Small intestine (tissue), 7 donors: ENCODE measurements around the gene TSHZ2. TPM values are rescaled to one million over a fixed set of nuclear protein-coding genes. Genes with fewer than 3 reads are reported as not detected.

Experiments used
- DNase-seq, 2 donors: peaks; one replicate each; pipeline versions ENCODE4 v3.0.0 to v3.0.0-alpha.2; 2013
- FAIRE-seq: peaks from 2 replicates; lab custom pipeline; 2012; peaks lifted over from hg19 to GRCh38; lab: Jason Lieb, UNC
- H3K27ac ChIP-seq, 3 donors: one replicate each; pipeline ENCODE4 v1.5.1; 2013; ENCODE audit warnings: low read length in 2 of 3, mild to moderate bottlenecking in 2 of 3, control low read depth in 1 of 3, inconsistent platforms in 1 of 3, low read depth in 1 of 3, moderate library complexity in 1 of 3
- H3K27me3 ChIP-seq, 3 donors: one replicate each; pipeline ENCODE4 v1.6.1; 2013; ENCODE audit warnings: low read length in 3 of 3, inconsistent platforms in 1 of 3; ENCODE audit not compliant: control insufficient read depth in 3 of 3, insufficient read depth in 3 of 3
- H3K36me3 ChIP-seq, 3 donors: one replicate each; pipeline ENCODE4 v1.6.1; 2013; ENCODE audit warnings: low read length in 3 of 3, inconsistent platforms in 1 of 3, low read depth in 1 of 3, mild to moderate bottlenecking in 1 of 3, moderate library complexity in 1 of 3; ENCODE audit not compliant: control insufficient read depth in 3 of 3, insufficient read depth in 2 of 3
- H3K4me1 ChIP-seq, 3 donors: one replicate each; pipeline ENCODE4 v1.6.1; 2013; ENCODE audit warnings: low read length in 2 of 3, inconsistent platforms in 1 of 3, low read depth in 1 of 3, mild to moderate bottlenecking in 1 of 3, moderate library complexity in 1 of 3; ENCODE audit not compliant: control insufficient read depth in 3 of 3, insufficient read depth in 2 of 3
- H3K4me3 ChIP-seq, 3 donors: one replicate each; pipeline ENCODE4 v1.5.1; 2013; ENCODE audit warnings: low read length in 3 of 3, control low read depth in 1 of 3, inconsistent platforms in 1 of 3, low read depth in 1 of 3, mild to moderate bottlenecking in 1 of 3, moderate library complexity in 1 of 3
- H3K9me3 ChIP-seq, 2 donors: one replicate each; pipeline ENCODE4 v1.6.1; 2013; ENCODE audit warnings: low read depth in 1 of 2, low read length in 1 of 2; ENCODE audit not compliant: control insufficient read depth in 2 of 2, insufficient read depth in 1 of 2
- WGBS, 3 donors: extraction: QIAGEN DNeasy Blood & Tissue Kit; methylation state at CpG; one replicate each; pipeline ENCODE4 v1.1.7; 2013; 5-methylcytosine and 5-hydroxymethylcytosine counted together
- polyA plus RNA-seq, 4 donors: library from polyadenylated mRNA; stranded (reverse) in 3 of 4; unstranded in 1 of 4; fragments of 200-250 nt in 3 of 4; fragments of 120-200 nt in 1 of 4; gene quantifications; one replicate each; pipeline versions ENCODE4 v1.2.1 to v1.2.3, GENCODE V29; 2013
- donor health status: healthy with polysubstance abuse.
- donor health status: control.
- donor health status: control.
- donor health status: Bipolar disorder and iron deficiency.
- donor health status: healthy.

Gene TSHZ2
- polyA plus RNA-seq, 4 donors: 0.67 to 4.4 (median 2.1) TPM

GRCh38 chr20:53116733-53117132 lies 144.6 kb downstream of the TSHZ2 start:
- H3K27ac ChIP-seq: no peak overlapping the region
- DNase-seq: no peak
- no peaks in the 10 kb centered on the region for H3K27me3 ChIP-seq
- no peak for FAIRE-seq
- no peaks in the 10 kb centered on the region for H3K36me3 ChIP-seq
- no peak overlapping the region for H3K4me3 ChIP-seq
- no peaks in the 10 kb centered on the region for H3K9me3 ChIP-seq
- 77 to 87% (median 80%) methylated on average over 3 of the region's 3 CpGs for WGBS, 3 donors
- no peaks in the 10 kb centered on the region for H3K4me1 ChIP-seq

GRCh38 chr20:53122853-53123252 lies 150.7 kb downstream of the TSHZ2 start:
- Histone ChIP-seq H3K9me3 (no peaks in the 10 kb centered on the region), H3K36me3 (no peaks in the 10 kb centered on the region), H3K27me3 (no peaks in the 10 kb centered on the region), H3K27ac (no peak overlapping the region), H3K4me3 (no peak overlapping the region), H3K4me1 (no peaks in the 10 kb centered on the region)
- DNase-seq: no peak
- WGBS, 3 donors: 71 to 91% (median 85%) methylated on average over 4 of the region's 4 CpGs
- no peak for FAIRE-seq

GRCh38 chr20:53124075-53124551 lies 152.0 kb downstream of the TSHZ2 start:
- FAIRE-seq: no peak
- H3K27me3 ChIP-seq: no peaks in the 10 kb centered on the region
- DNase-seq: no peak
- no peaks in the 10 kb centered on the region for H3K4me1 ChIP-seq
- H3K36me3 ChIP-seq: no peaks in the 10 kb centered on the region
- WGBS, 3 donors: 71 to 87% (median 81%) methylated on average over 3 of the region's 3 CpGs
- no peaks in the 10 kb centered on the region for H3K9me3 ChIP-seq
- H3K4me3 ChIP-seq: no peak overlapping the region
- H3K27ac ChIP-seq: no peak overlapping the region

- DNase-seq: no peak
- 78 to 82% (median 81%) methylated on average over 3 of the region's 3 CpGs for WGBS, 3 donors
- Histone ChIP-seq H3K4me3 (no peak overlapping the region), H3K4me1 (no peaks in the 10 kb centered on the region), H3K27ac (no peak overlapping the region), H3K9me3 (no peaks in the 10 kb centered on the region), H3K36me3 (no peaks in the 10 kb centered on the region), H3K27me3 (no peaks in the 10 kb centered on the region)
- no peak for FAIRE-seq
These were observed 152.6 kb downstream of the TSHZ2 start for GRCh38 chr20:53124803-53125202.

GRCh38 chr20:53126185-53126584 lies 154.0 kb downstream of the TSHZ2 start:
- H3K4me1 ChIP-seq: no peaks in the 10 kb centered on the region
- H3K27ac ChIP-seq: no peak overlapping the region
- H3K9me3 ChIP-seq: no peaks in the 10 kb centered on the region
- DNase-seq (no peak), FAIRE-seq (no peak)
- H3K4me3 ChIP-seq: no peak overlapping the region
- no peaks in the 10 kb centered on the region for H3K36me3 ChIP-seq
- H3K27me3 ChIP-seq: no peaks in the 10 kb centered on the region
- 72 to 86% (median 82%) methylated on average over 7 of the region's 7 CpGs for WGBS, 3 donors

- no peaks in the 10 kb centered on the region for H3K36me3 ChIP-seq
- no peaks in the 10 kb centered on the region for H3K4me1 ChIP-seq
- no peak for DNase-seq
- FAIRE-seq: no peak
- H3K27me3 ChIP-seq: no peaks in the 10 kb centered on the region
- H3K9me3 ChIP-seq: no peaks in the 10 kb centered on the region
- H3K4me3 ChIP-seq: no peak overlapping the region
- WGBS, 3 donors: 86 to 89% (median 86%) methylated on average over 2 of the region's 2 CpGs
- H3K27ac ChIP-seq: no peak overlapping the region
These were observed 154.9 kb downstream of the TSHZ2 start for GRCh38 chr20:53127027-53127426.

- Histone ChIP-seq H3K4me3 (no peak overlapping the region), H3K36me3 (no peaks in the 10 kb centered on the region), H3K4me1 (no peaks in the 10 kb centered on the region), H3K27me3 (no peaks in the 10 kb centered on the region), H3K27ac (no peak overlapping the region), H3K9me3 (no peaks in the 10 kb centered on the region)
- no peak for FAIRE-seq
- DNase-seq: no peak
- WGBS, 3 donors: 73 to 84% (median 77%) methylated on average over 2 of the region's 2 CpGs
These were observed 155.8 kb downstream of the TSHZ2 start for GRCh38 chr20:53128004-53128403.

GRCh38 chr20:53129563-53129962 lies 157.4 kb downstream of the TSHZ2 start:
- Histone ChIP-seq H3K27me3 (no peaks in the 10 kb centered on the region), H3K9me3 (no peaks in the 10 kb centered on the region), H3K27ac (no peak overlapping the region), H3K36me3 (no peaks in the 10 kb centered on the region), H3K4me3 (no peak overlapping the region), H3K4me1 (no peaks in the 10 kb centered on the region)
- 91 to 93% (median 92%) methylated on average over 9 of the region's 9 CpGs for WGBS, 3 donors
- DNase-seq (no peak), FAIRE-seq (no peak)

GRCh38 chr20:53130795-53131194 lies 158.6 kb downstream of the TSHZ2 start:
- no peaks in the 10 kb centered on the region for H3K9me3 ChIP-seq
- H3K4me1 ChIP-seq: no peaks in the 10 kb centered on the region
- no peak for DNase-seq
- no peak overlapping the region for H3K4me3 ChIP-seq
- no peak overlapping the region for H3K27ac ChIP-seq
- no peaks in the 10 kb centered on the region for H3K36me3 ChIP-seq
- WGBS, 3 donors: 42 to 50% (median 47%) methylated on average over 3 of the region's 3 CpGs
- FAIRE-seq: no peak
- H3K27me3 ChIP-seq: no peaks in the 10 kb centered on the region
